HG03039 (cell line): ENCODE data around the gene BRAT1.

Experiments
- ATAC-seq: cut with Tn5 transposase; IDR thresholded peaks from one replicate; pipeline ENCODE4 v1.9.1; 2021; ENCODE audit warnings: mild to moderate bottlenecking, moderate library complexity; ENCODE audit not compliant: unreplicated experiment

BRAT1 gene

DNA sequence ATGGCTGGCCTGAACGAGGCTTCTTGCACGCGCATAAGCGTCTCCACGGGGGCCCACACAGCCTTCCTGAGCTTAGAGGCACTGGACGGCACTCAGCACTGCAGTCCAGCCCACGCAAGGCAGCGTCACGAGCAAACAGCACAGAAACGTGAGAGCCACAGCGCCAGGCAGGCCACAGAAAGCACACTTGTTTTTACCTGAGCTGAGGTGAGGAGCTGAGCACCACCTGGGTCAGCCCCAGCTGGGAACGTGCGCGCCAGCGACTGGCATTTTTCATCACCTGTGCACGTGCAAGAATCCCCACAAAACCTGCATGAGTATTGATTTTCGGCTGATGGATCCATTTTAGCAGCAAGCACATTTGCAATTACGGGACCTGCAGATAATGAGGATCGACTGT, 30.1 kb upstream of the BRAT1 start:
- ATAC-seq, result no peak

DNA sequence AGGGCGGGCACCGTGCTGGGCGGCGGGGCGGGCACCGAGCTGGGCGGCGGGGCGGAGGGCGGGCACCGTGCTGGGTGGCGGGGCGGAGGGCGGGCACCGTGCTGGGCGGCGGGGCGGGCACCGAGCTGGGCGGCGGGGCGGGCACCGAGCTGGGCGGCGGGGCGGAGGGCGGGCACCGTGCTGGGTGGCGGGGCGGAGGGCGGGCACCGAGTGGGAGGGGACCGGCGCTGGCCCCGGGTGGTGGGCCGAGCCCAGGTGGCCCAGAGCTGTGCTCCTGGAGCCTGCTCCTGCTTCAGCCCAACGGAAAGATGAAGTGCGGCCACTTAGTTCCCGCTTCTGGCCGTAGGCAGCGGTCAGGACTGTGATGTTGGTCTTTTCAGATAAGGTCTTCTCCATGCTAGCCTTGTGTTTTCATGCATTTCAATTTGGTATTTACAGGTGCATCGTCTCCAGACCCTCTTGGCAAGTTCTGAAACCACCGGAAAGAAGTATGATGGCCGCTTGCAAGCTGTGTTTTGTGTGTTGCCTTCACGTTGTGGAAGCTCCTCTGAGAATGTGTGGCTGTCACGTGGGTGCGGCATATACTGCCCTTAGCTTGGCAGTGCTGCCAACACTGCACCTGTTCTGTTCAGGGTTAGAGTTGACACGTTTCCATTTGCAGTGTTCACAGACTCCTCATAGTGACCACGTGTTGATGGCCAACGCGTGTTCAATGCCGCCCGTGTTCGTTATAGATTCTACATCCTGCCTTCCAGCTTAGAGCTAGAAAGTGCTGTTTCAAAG, 28.7 kb upstream of the BRAT1 start:
- ATAC-seq, result no peak

GRCh38 chr7:2582006-2582735, 26.8 kb upstream of the BRAT1 start:
- ATAC-seq, result no peak

- ATAC-seq, result no peak
These were observed 25.3 kb upstream of the BRAT1 start for GRCh38 chr7:2580636-2581035.

DNA sequence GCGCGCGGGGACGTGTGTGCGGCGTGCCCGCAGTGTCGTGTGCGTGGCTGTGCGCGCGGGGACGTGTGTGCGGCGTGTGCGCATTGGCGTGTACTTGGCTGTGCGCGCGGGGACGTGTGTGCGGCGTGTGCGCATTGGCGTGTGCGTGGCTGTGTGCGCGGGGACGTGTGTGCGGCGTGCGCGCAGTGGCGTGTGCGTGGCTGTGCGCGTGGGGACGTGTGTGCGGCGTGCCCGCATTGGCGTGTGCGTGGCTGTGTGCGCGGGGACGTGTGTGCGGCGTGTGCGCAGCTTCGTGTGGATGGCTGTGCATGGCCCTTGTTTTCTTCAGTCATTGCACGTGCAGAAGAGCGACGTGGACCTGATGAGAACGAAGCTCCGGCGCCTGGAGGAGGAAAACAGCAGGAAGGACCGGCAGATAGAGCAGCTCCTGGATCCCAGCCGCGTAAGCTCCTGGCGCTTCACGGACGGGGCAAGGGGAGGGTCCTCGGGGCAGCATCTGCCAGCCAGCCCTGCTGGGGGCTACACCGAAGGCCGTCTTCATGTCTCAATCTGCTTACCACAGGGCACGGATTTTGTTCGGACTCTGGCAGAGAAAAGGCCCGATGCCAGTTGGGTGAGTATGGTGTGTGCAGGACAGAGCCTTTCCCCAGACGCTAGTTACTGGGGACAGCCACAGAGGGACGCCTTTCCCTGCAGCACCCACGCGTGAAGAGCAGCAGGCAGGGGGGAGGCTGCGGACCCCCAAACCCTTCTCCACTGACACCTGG, 22.8 kb upstream of the BRAT1 start:
- no peak for ATAC-seq

DNA sequence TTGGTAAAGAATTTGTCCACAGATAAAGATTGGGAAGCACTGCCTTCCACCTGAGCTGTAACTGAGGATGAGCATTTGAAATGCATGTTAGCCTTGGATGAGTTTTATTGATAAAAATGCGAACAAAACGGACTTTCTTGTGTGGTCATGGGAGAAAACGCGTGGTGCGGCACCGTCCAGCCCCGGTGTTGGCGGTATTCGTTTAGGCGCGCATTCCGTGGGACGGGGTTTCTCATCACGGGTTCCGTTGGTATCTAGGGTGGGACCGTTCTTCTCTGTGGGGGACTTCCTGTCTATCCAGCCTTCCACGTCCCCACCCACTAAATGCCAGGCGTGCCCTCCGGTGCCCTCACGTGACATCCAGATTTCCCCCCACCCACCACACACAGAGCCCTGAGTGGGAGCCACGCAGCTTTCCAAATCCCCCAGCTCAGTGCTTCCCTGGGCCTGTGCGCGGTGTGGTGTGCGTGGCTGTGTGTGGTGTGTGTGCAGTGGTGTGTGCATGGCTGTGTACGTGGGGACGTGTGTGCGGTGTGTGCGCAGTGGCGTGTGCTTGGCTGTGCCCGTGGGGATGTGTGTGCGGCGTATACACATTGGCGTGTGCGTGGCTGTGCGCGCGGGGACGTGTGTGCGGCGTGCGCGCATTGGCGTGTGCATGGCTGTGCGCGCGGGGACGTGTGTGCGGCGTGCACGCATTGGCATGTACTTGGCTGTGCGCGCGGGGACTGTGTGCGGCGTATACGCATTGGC, 21.6 kb upstream of the BRAT1 start:
- no peak for ATAC-seq

DNA sequence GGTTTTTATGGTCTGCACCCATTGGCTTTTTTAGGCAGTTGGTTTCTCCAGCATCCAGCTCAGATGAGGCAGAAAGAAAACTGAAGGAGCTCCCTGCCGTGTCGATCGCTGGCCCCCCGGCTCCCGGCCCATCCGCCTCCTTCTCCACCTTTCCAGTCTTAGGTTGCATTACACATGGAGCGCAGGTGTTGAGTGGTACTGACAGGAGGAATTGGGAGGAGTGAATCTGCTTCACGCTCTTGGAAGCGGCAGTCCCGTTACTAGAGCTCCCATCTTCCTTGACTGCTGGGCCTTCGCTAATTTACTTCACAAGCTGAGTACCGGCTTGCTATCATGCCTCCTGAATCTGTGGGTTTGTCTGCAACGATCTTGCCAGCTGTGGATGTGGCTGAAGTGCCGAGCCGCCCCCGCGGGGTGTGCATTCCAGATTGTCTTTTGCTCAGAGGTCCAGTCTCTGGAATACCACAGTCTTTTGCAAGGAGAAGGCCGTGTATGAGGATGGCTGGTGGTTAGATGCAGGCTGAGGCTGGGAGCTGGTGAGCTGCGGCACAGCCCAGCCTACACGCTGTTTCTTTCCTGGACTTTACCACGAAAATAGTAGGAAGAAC, 20.5 kb upstream of the BRAT1 start:
- ATAC-seq, result no peak

GRCh38 chr7:2575046-2575732, 19.9 kb upstream of the BRAT1 start:
- ATAC-seq, result no peak

GRCh38 chr7:2573761-2574160, 18.4 kb upstream of the BRAT1 start:
- no peak for ATAC-seq

- no peak for ATAC-seq
These were observed 16.9 kb upstream of the BRAT1 start for GRCh38 chr7:2572101-2572842.

DNA sequence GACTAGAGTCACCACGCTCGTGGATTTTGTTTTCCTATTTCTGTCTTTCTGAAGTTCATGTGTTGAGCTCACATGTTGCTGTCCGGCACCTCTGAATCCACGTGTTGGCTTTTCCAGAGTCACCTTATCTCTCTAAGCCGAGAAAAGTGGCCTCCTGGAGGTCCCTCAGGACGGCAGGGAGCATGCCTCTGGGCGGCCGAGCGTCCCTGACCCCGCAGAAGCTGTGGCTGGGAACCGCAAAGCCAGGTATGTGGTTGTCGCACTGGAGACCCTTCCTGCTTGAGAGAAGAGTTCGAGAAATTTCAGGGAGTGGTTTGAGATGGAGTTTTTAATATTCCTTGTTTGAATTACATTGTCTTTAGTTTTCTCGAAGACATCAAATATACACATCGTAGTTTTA, 16.1 kb upstream of the BRAT1 start:
- no peak for ATAC-seq

- no peak for ATAC-seq
These were observed 14.7 kb upstream of the BRAT1 start for GRCh38 chr7:2570021-2570420.

- no peak for ATAC-seq
These were observed 14.1 kb upstream of the BRAT1 start for GRCh38 chr7:2569421-2569820.

DNA sequence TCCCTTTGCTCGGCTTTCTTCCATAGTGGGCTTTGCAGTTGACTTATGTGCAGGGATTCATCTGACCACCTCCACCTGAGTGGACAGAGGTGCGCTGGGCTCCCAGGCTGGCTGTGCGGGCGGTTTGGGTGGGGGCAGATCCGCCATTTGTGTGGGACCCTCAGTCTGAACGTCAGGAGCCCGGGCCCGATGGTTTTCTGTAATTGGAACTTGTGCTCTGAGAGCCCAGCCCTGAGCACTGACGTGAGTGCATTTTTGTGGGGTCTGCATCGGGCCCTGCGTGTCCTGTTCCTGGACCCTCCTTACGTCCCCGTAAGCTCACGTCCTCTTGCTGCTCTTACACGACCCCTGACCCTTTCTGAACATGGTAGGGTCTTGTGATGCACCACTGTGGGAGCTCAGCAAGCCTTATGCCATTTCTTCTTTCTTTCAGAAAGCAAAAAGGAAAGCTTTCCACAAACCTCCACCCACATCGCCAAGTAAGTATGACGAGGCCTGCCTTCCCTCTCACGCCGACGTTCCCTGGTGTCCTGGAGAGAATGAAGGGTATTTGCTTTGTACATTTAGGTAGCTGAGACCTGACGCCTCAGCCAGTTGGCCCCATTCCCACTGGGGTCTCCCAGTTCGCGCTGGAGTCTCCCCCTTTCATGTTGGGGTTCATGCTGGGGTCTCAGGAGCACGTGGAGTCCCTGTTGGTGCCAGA, 13.3 kb upstream of the BRAT1 start:
- no peak for ATAC-seq

DNA sequence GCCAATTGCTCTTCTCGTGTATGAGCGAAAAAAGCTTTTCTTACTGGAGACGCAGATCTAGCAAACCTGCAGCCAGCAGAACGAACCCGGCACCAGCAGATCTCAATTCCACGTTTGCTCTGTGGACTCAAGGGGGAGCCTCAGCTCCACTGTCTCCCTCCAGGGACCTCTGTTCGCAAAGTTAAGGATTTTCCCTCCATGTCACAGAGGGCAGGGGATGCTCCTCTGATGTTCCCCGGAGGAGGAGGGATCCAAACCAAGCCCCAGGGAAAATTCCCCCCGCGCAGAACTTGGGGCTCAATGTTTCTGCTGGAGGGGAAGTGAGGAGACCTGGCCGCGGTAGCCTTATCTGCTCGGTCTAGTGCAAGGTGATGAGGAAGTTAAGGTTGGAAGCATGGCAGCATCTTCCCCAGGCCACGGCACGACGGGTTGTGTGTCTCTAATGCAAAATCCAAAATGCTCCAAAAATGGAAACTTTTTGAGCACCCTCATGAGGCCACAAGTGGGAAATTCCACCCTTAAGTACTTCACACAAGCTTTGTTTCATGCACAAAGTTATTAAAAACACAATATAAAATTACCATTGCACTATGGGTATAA, 12.5 kb upstream of the BRAT1 start:
- ATAC-seq, result no peak

- ATAC-seq, result peak; percentile 67
These were observed 11.8 kb upstream of the BRAT1 start for GRCh38 chr7:2566890-2567678.

DNA sequence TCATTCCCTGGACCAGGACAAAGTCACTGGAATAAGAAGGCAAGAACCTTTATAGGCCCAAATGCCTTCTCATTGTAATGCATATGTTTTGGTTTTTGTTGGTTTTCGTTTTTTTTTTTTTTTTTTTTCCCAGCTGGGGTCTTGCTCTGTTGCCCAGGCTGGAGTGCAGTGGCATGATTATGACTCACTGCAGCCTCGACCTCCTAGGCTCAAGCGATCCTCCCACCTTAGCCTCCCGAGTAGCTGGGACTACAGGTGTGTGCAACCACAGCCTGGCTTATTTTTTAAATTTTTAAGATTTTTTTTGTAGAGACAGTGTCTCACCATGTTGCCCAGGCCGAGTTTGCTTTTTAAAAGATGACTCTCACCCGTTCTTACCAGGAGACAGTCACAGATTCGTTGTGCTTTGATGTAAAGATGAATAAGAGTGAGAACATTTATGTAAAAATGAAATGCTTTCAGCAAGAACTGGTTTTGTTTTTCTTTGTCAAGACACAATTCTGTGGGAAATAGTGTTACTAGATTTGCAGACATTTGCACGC, 11.1 kb upstream of the BRAT1 start:
- peak; percentile 17 for ATAC-seq
